GM12874 (cell line): ENCODE data around the gene MAST2.

Experiments used
- CTCF ChIP-seq: IDR thresholded peaks from 2 replicates; pipeline ENCODE4 v1.5.1; 2011; ENCODE audit warnings: low read depth, mild to moderate bottlenecking, control low read depth, low read length, moderate library complexity; ENCODE audit not compliant: insufficient read depth

Gene MAST2

GRCh38 chr1:45848714-45849113, 45.3 kb downstream of the MAST2 start:
- TF ChIP-seq CTCF: no peak

DNA sequence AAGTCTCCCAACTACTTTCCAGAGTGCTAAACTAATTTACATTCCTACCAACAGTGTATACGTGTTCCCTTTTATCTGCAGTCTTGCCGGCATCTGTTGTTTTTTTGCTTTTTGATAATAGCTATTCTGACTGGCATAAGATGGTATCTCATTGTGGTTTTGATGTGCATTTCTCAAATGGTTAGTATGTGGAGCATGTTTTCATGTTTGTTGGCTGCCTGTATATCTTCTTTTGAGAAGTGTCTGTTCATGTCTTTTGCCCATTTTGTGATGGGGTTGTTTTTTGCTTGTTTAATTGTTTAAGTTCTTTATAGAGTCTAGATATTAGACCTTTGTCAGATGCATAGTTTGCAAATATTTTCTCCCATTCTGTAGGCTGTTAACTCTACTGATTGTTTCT, 46.6 kb downstream of the MAST2 start:
- no peak for TF ChIP-seq CTCF

DNA sequence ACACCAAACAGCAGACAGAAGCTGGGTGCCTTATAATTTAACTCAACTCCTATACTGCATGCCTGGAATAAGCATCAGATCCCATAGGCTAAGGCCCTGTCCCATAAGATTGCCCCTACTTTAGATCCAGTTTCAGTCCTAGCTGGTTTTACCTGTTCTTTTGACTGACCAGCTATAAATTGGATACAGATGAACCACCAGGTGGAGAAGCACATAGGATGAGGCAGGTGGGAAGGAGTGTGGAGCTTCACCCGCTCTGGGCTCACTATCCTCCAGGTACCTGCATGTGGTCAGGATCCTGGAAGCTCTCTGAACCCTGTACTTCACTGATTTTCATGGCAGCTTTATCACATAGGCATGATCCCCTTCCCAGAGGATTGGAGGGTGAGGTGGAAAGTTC, 51.3 kb downstream of the MAST2 start:
- TF ChIP-seq CTCF: no peak

DNA sequence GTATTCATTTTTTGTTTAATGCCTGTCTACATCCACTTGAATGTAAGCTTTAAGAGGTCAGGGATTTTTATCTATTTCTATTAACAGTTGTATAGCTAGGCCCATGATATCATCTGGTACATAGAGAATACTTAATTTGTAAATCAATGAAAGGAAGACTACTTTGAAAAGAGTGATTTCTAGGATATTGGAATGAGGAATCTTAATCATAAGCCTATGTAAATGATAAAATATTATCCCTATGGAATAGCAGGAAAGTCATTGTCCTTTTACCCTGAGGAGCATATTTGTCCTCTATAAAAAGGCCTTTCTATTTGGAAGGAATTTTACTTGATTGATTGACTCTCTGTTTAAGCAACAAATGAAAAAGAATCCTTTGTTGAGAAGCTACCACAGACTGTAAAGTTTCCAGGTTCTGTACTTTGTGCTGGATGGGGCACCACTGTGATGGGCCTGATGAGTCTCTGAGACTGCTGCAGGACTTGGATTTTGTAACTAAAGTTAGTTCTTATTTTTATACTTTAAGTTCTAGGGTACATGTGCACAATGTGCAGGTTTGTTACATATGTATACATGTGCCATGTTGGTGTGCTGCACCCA, 53.8 kb downstream of the MAST2 start:
- no peak for TF ChIP-seq CTCF

GRCh38 chr1:45859221-45859620, 55.8 kb downstream of the MAST2 start:
- no peak for TF ChIP-seq CTCF

DNA sequence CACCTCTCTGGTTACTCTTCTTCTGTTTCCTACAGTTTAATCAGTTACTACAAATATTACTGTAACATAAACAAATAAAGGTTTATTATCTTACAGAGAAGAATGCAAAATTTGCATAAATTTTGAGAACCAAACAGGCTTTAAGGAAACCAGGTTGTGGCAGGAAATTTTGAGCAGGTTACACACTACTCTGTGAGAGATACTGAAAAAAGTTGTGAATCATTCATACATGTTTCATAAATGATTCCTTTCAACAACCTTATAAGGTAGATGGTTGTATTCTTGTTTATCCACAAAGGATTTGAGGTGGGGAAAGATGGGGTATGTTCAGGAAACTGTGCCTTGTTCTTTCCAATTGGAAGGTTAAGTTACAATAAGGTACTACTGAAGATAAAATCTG, 58.6 kb downstream of the MAST2 start:
- no peak for TF ChIP-seq CTCF

DNA sequence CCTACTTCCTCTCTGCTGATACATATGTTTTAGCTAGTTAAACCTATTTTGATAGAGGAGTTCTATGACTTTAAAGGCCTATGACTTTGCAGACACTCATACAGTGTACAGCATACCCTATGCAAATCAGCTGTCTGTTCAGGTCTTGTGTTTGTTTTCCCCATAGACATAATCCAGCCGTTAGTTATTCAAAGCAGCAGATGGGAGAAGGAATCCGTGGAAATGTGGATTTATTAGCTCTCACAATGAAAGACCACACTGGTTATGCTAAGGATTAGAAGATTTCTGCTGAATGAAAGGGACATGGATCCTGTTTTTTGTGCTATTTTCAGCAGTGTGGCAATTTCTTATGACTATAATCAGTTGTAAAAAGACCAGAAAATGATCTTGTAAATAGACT, 59.8 kb downstream of the MAST2 start:
- TF ChIP-seq CTCF: no peak
